Breast epithelium (tissue), 4 donors: ENCODE measurements around the gene BRAT1. TPM values are rescaled to one million over a fixed set of nuclear protein-coding genes. Genes with fewer than 3 reads are reported as not detected.
"Not testable (repeated sequence)": the region's sequence is repeated elsewhere in the genome, so short reads cannot be mapped to it uniquely, and the experiment has no call there.

Experiments
- DNase-seq, 2 donors: peaks; one replicate each; pipeline ENCODE4 v3.0.0-alpha.2; 2019; ENCODE audit warnings: low spot score in 2 of 2
- H3K27ac ChIP-seq, 2 donors: fragments of 200-600 bp; sonication (generic) in 1 of 2; one replicate each; pipeline ENCODE4 v1.5.1; 2016 to 2019; ENCODE audit warnings: mild to moderate bottlenecking in 1 of 2
- H3K27me3 ChIP-seq, 2 donors: fragments of 200-600 bp; sonication (generic) in 1 of 2; one replicate each; pipeline versions ENCODE4 v1.5.1 to v1.6.0; 2017 to 2019; ENCODE audit warnings: control low read depth in 1 of 2, mild to moderate bottlenecking in 1 of 2
- H3K36me3 ChIP-seq: fragments of 200-600 bp; one replicate; pipeline ENCODE4 v1.5.1; 2019
- H3K4me1 ChIP-seq, 2 donors: fragments of 200-600 bp; sonication (generic); one replicate each; pipeline ENCODE4 v1.5.1; 2016 to 2019; ENCODE audit warnings: control low read depth in 1 of 2
- H3K4me3 ChIP-seq, 3 donors: fragments of 200-600 bp; sonication (generic); 1 replicate in 2 of 3; 2 replicates in 1 of 3; pipeline ENCODE4 v1.5.1; 2016 to 2019; ENCODE audit warnings: mild to moderate bottlenecking in 3 of 3, moderate library complexity in 2 of 3
- H3K9me3 ChIP-seq, 2 donors: fragments of 200-600 bp; sonication (generic) in 1 of 2; one replicate each; pipeline ENCODE4 v1.5.1; 2016 to 2019; ENCODE audit warnings: control low read depth in 1 of 2
- CTCF ChIP-seq, 3 donors: fragments of 450-650 bp; IDR thresholded peaks; one replicate each; pipeline ENCODE4 v1.5.1; 2016 to 2017; ENCODE audit warnings: antibody characterized with exemption in 3 of 3, mild to moderate bottlenecking in 3 of 3, moderate library complexity in 3 of 3
- POLR2A ChIP-seq: fragments of 450-650 bp; IDR thresholded peaks from one replicate; pipeline ENCODE4 v1.6.1; 2016; ENCODE audit warnings: antibody characterized with exemption, mild to moderate bottlenecking, moderate library complexity
- POLR2AphosphoS5 ChIP-seq, 3 donors: sonication (generic); formaldehyde crosslinking; IDR thresholded peaks; one replicate each; pipeline ENCODE4 v1.6.1; 2017; ENCODE audit warnings: antibody characterized with exemption in 3 of 3
- intact Hi-C: fragments of 100-400 bp; cut with DNase I; formaldehyde crosslinking; loops from one replicate; pipeline ENCODE4 v1.15.1; 2023; ENCODE audit warnings: low total_unique reads
- total RNA-seq, 3 donors: library from RNA; depleted of rRNA; stranded (reverse); fragments of >200 nt; gene quantifications; one replicate each; pipeline ENCODE4 v1.1.0, GENCODE V29; 2016

The BRAT1 gene
- total RNA-seq, 3 donors from 2014 or later, result 20.8 to 36.4 (median 28.4) TPM

- TF ChIP-seq POLR2A (no peak), POLR2AphosphoS5 (IDR thresholded peaks at IDR 0.05) (no peak), CTCF (IDR thresholded peaks at IDR 0.05) (no peak)
- intact Hi-C loops, result no loop called here
Measured at GRCh38 chr7:2595258-2595860, 40.0 kb upstream of the BRAT1 start.

GRCh38 chr7:2594599-2594998, 39.3 kb upstream of the BRAT1 start:
- no peak for DNase-seq
- intact Hi-C loops, result no loop called here
- no peaks in the 10 kb centered on the region for H3K27me3 ChIP-seq
- H3K9me3 ChIP-seq, result no peaks in the 10 kb centered on the region
- H3K36me3 ChIP-seq, result peaks cover 8% of the 10 kb centered on the region
- no peaks in the 10 kb centered on the region for H3K4me1 ChIP-seq
- no peak overlapping the region for H3K27ac ChIP-seq
- TF ChIP-seq POLR2A, result no peak
- TF ChIP-seq POLR2AphosphoS5 (IDR thresholded peaks at IDR 0.05), result no peak
- no peak for TF ChIP-seq CTCF (IDR thresholded peaks at IDR 0.05)
- H3K4me3 ChIP-seq, result no peak overlapping the region

More at GRCh38 chr7:2595258-2595860, 40.0 kb upstream of the BRAT1 start:
- Histone ChIP-seq H3K4me3 (no peak overlapping the region), H3K27me3 (no peaks in the 10 kb centered on the region), H3K9me3 (no peaks in the 10 kb centered on the region), H3K27ac (no peak overlapping the region), H3K36me3 (peaks cover 8% of the 10 kb centered on the region), H3K4me1 (no peaks in the 10 kb centered on the region)
- DNase-seq, result no peak

- no peaks in the 10 kb centered on the region for H3K9me3 ChIP-seq
- no peak overlapping the region for H3K4me3 ChIP-seq
- no peaks in the 10 kb centered on the region for H3K27me3 ChIP-seq
- intact Hi-C loops, result no loop called here
- H3K4me1 ChIP-seq, result no peaks in the 10 kb centered on the region
- no peak overlapping the region for H3K27ac ChIP-seq
- no peak for DNase-seq
- TF ChIP-seq CTCF (IDR thresholded peaks at IDR 0.05), result no peak
- no peak for TF ChIP-seq POLR2AphosphoS5 (IDR thresholded peaks at IDR 0.05)
- no peak for TF ChIP-seq POLR2A
- peaks cover 3% of the 10 kb centered on the region for H3K36me3 ChIP-seq
Measured at GRCh38 chr7:2593036-2593727, 37.9 kb upstream of the BRAT1 start.

- H3K4me1 ChIP-seq, result no peaks in the 10 kb centered on the region
- H3K36me3 ChIP-seq, result no peaks in the 10 kb centered on the region
Measured at GRCh38 chr7:2592375-2592865, 37.1 kb upstream of the BRAT1 start.

GRCh38 chr7:2589941-2590340, 34.6 kb upstream of the BRAT1 start:
- H3K9me3 ChIP-seq, H3K4me3 ChIP-seq, H3K27me3 ChIP-seq, intact Hi-C loops, DNase-seq, H3K4me1 ChIP-seq, H3K36me3 ChIP-seq, H3K27ac ChIP-seq: not testable (repeated sequence)

More at GRCh38 chr7:2592375-2592865, 37.1 kb upstream of the BRAT1 start:
- Histone ChIP-seq H3K4me3 (no peak overlapping the region), H3K9me3 (no peaks in the 10 kb centered on the region), H3K27me3 (no peaks in the 10 kb centered on the region), H3K27ac (no peak overlapping the region)
- intact Hi-C loops, result no loop called here
- DNase-seq, result no peak
- TF ChIP-seq POLR2A (no peak), CTCF (IDR thresholded peaks at IDR 0.05) (no peak), POLR2AphosphoS5 (IDR thresholded peaks at IDR 0.05) (no peak)
